Measurements from ENCODE around the gene EFNA3. TPM values are rescaled to one million over a fixed set of nuclear protein-coding genes. Genes with fewer than 3 reads are reported as not detected.

The EFNA3 gene
- total RNA-seq (1 to 10 TPM in 3 of 5 donors, under 1 TPM in 1, not detected in 1; 0.68 to 2.6 (median 2.3) TPM), total RNA-seq (0 to 1.4 (median 0.41) reads per million in 29 experiments)
- 1.9 TPM for total RNA-seq (2013)

GRCh38 chr1:155078469-155079209 is at the start of gene EFNA3:
Gene EFNA3, plus strand, starts transcription at chr1:155078837. Its CDS starts 105 bp downstream, at chr1:155078942.
- H3K27me3 Mint-ChIP-seq, result peaks cover 18 to 27% of the 10 kb centered on the region in 2 donors
- H3K4me1 Mint-ChIP-seq, result peaks cover 29 to 46% (median 42%) of the 10 kb centered on the region in 3 donors
- 5% methylated on average over 58 of the region's 59 CpGs for WGBS (ENCODE audit: insufficient coverage)
- Histone ChIP-seq H3K4me1 (ENCODE audit: control insufficient read depth in 1 of 2, extremely low read depth in 1 of 2, insufficient read depth in 2 of 2, low read length in 2 of 2) (peaks cover 64 to 71% of the 10 kb centered on the region in 2 experiments), H3K9me3 (no peaks in the 10 kb centered on the region), H3K27ac (ENCODE audit: low read length) (no peak within 1 kb of the TSS), H3K4me3 (ENCODE audit: control insufficient read depth in 1 of 2, extremely low read depth in 1 of 2, low read length in 1 of 2) (peak within 1 kb of the TSS; percentile 33 to 51), H3K27me3 (replicated peaks in 1 of 2; ENCODE audit: control insufficient read depth in 2 of 2, extremely low read depth in 1 of 2, insufficient read depth in 2 of 2, low read length in 1 of 2) (peaks cover 2 to 56% of the 10 kb centered on the region in 2 experiments), H3K36me3 (ENCODE audit: control insufficient read depth in 2 of 2, extremely low read depth in 1 of 2, insufficient read depth in 1 of 2, low read length in 1 of 2) (no peaks in the 10 kb centered on the region)
- CTCF ChIA-PET, result interaction anchor here in 1 of 2 donors (0.8 kb wide), 1 partner anchor 24 kb away, joined by 3 read pairs; no protein-coding TSS in a partner anchor
- ATAC-seq (replicated peaks in 1 of 4), result peak; percentile 51 to 57 (median 52)
- DNase-seq, result peak in 11 of 35 experiments; percentile 28 to 73 (median 47)
- peak within 1 kb of the TSS in 1 of 2 donors; percentile 10 for H3K27ac Mint-ChIP-seq
- H3K9me3 Mint-ChIP-seq, result no peaks in the 10 kb centered on the region
- H3K4me3 Mint-ChIP-seq, result peak within 1 kb of the TSS; percentile 73 to 85 (median 74)
- no peaks in the 10 kb centered on the region for H3K36me3 Mint-ChIP-seq
- POLR2A ChIA-PET, result interaction anchor here (0.5 kb wide), 2 partner anchors 67 to 453 kb away, joined by 4 to 6 read pairs; no protein-coding TSS in a partner anchor

DNA sequence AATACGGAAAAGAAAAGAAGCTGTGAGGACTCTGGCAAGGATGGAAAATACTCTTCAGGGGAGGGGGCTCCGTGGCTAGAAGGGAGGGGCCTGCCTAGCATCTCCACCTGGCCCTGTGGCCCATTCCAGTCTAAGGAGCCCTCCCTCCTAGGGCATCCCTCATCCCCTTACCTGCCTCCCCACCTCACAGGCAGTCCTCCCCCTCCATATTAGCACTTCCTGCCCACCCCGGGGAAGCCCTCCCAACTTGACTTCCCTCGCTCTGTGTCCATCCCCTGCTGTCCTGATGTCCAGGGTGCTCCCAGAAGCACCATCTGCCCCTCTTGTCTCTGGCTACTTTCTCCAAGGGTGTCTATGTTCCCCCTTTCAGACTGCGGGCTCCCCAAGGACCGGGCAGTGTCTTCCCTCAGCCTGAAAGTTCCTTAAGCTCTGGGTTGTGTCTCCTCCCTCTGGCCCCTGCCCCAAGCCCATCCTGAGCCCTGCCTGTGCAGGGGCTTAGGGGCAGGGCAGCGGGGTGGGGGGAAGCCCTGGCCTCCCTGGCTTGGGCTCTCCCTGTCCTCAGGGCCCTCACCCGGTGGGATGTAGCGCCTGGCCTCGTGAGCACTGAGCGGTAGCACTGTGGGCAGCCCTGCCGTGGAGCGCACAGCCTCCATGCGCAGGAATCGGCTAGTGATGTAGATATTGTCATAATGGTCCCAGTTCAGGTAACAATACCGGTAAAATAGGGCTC is 49.0 kb upstream of the EFNA3 start:
- H3K27me3 Mint-ChIP-seq, result peaks cover 0 to 1% of the 10 kb centered on the region in 2 donors
- no peaks in the 10 kb centered on the region for H3K9me3 Mint-ChIP-seq
- Histone ChIP-seq H3K4me3 (ENCODE audit: control insufficient read depth in 1 of 2, extremely low read depth in 1 of 2, low read length in 1 of 2) (no peak overlapping the region), H3K9me3 (no peaks in the 10 kb centered on the region), H3K4me1 (ENCODE audit: control insufficient read depth in 1 of 2, extremely low read depth in 1 of 2, insufficient read depth in 2 of 2, low read length in 2 of 2) (no peaks in the 10 kb centered on the region), H3K27ac (ENCODE audit: low read length) (no peak overlapping the region), H3K27me3 (replicated peaks in 1 of 2; ENCODE audit: control insufficient read depth in 2 of 2, extremely low read depth in 1 of 2, insufficient read depth in 2 of 2, low read length in 1 of 2) (peaks cover 0 to 18% of the 10 kb centered on the region in 2 experiments), H3K36me3 (ENCODE audit: control insufficient read depth in 2 of 2, extremely low read depth in 1 of 2, insufficient read depth in 1 of 2, low read length in 1 of 2) (no peaks in the 10 kb centered on the region)
- POLR2A ChIA-PET, result no interaction called here
- no peaks in the 10 kb centered on the region for H3K36me3 Mint-ChIP-seq
- no peak for ATAC-seq (replicated peaks in 1 of 4)
- CTCF ChIA-PET, result no interaction called here
- WGBS (ENCODE audit: insufficient coverage), result 84% methylated on average over 10 of the region's 16 CpGs
- DNase-seq, result no peak
- no peak overlapping the region for H3K4me3 Mint-ChIP-seq
- no peaks in the 10 kb centered on the region for H3K4me1 Mint-ChIP-seq
- H3K27ac Mint-ChIP-seq, result no peak overlapping the region

GRCh38 chr1:155030243-155030795 is 48.3 kb upstream of the EFNA3 start:
- H3K9me3 ChIP-seq, result no peaks in the 10 kb centered on the region
- peaks cover 0 to 18% of the 10 kb centered on the region in 2 experiments for H3K27me3 ChIP-seq (replicated peaks in 1 of 2; ENCODE audit: control insufficient read depth in 2 of 2, extremely low read depth in 1 of 2, insufficient read depth in 2 of 2, low read length in 1 of 2)
- whole genome bisulfite sequencing (ENCODE audit: insufficient coverage), result 80% methylated on average over 13 of the region's 15 CpGs
- H3K27ac ChIP-seq (ENCODE audit: low read length), result no peak overlapping the region
- no peaks in the 10 kb centered on the region for H3K4me1 Mint-ChIP-seq
- H3K9me3 Mint-ChIP-seq, result no peaks in the 10 kb centered on the region
- H3K4me1 ChIP-seq (ENCODE audit: control insufficient read depth in 1 of 2, extremely low read depth in 1 of 2, insufficient read depth in 2 of 2, low read length in 2 of 2), result no peaks in the 10 kb centered on the region
- H3K4me3 ChIP-seq (ENCODE audit: control insufficient read depth in 1 of 2, extremely low read depth in 1 of 2, low read length in 1 of 2), result no peak overlapping the region
- H3K4me3 Mint-ChIP-seq, result no peak overlapping the region
- no peak for ATAC-seq (replicated peaks in 1 of 4)
- no peaks in the 10 kb centered on the region for H3K36me3 ChIP-seq (ENCODE audit: control insufficient read depth in 2 of 2, extremely low read depth in 1 of 2, insufficient read depth in 1 of 2, low read length in 1 of 2)
- H3K27ac Mint-ChIP-seq, result no peak overlapping the region
- ChIA-PET POLR2A (no interaction called here), CTCF (no interaction called here)
- no peak for DNase-seq
- peaks cover 0 to 1% of the 10 kb centered on the region in 2 donors for H3K27me3 Mint-ChIP-seq
- H3K36me3 Mint-ChIP-seq, result no peaks in the 10 kb centered on the region

DNA sequence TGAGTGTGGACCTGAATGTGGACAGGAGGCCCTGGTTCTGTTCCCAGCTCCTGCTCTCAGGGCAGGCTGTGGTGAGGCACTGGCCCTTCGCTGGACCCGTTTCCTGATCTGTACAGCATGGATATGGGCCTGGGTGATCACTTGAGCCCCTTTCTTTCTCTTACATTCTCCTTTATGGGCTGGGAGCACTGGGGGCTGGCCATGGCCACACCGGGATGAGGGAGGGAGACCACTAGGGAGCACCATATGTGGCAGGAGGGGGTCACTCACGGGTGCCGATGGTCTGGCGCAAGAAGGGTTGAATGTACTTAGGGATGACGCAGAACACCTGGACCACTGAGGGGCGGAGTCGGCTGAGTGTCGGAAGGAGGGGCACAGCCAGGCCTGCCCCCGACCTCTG is 47.7 kb upstream of the EFNA3 start:
- CTCF ChIA-PET, result no interaction called here
- POLR2A ChIA-PET, result no interaction called here

GRCh38 chr1:155032886-155033285 is 45.8 kb upstream of the EFNA3 start:
- no peak overlapping the region for H3K27ac Mint-ChIP-seq
- H3K9me3 Mint-ChIP-seq, result no peaks in the 10 kb centered on the region
- WGBS (ENCODE audit: insufficient coverage), result 72% methylated on average over 10 of the region's 12 CpGs
- peaks cover 0 to 20% of the 10 kb centered on the region in 2 experiments for H3K27me3 ChIP-seq (replicated peaks in 1 of 2; ENCODE audit: control insufficient read depth in 2 of 2, extremely low read depth in 1 of 2, insufficient read depth in 2 of 2, low read length in 1 of 2)
- H3K4me1 ChIP-seq (ENCODE audit: control insufficient read depth in 1 of 2, extremely low read depth in 1 of 2, insufficient read depth in 2 of 2, low read length in 2 of 2), result no peaks in the 10 kb centered on the region
- H3K36me3 ChIP-seq (ENCODE audit: control insufficient read depth in 2 of 2, extremely low read depth in 1 of 2, insufficient read depth in 1 of 2, low read length in 1 of 2), result no peaks in the 10 kb centered on the region
- DNase-seq (no peak), ATAC-seq (replicated peaks in 1 of 4) (no peak)
- H3K36me3 Mint-ChIP-seq, result no peaks in the 10 kb centered on the region
- H3K9me3 ChIP-seq, result no peaks in the 10 kb centered on the region
- no peak overlapping the region for H3K4me3 ChIP-seq (ENCODE audit: control insufficient read depth in 1 of 2, extremely low read depth in 1 of 2, low read length in 1 of 2)
- no peak overlapping the region for H3K27ac ChIP-seq (ENCODE audit: low read length)
- peaks cover 0 to 1% of the 10 kb centered on the region in 2 donors for H3K27me3 Mint-ChIP-seq
- ChIA-PET CTCF (no interaction called here), POLR2A (no interaction called here)
- no peak overlapping the region for H3K4me3 Mint-ChIP-seq
- H3K4me1 Mint-ChIP-seq, result no peaks in the 10 kb centered on the region

More for the DNA sequence above, 47.7 kb upstream of the EFNA3 start:
- Histone ChIP-seq H3K4me3 (ENCODE audit: control insufficient read depth in 1 of 2, extremely low read depth in 1 of 2, low read length in 1 of 2) (no peak overlapping the region), H3K9me3 (no peaks in the 10 kb centered on the region), H3K27me3 (replicated peaks in 1 of 2; ENCODE audit: control insufficient read depth in 2 of 2, extremely low read depth in 1 of 2, insufficient read depth in 2 of 2, low read length in 1 of 2) (peaks cover 0 to 18% of the 10 kb centered on the region in 2 experiments), H3K27ac (ENCODE audit: low read length) (no peak overlapping the region), H3K4me1 (ENCODE audit: control insufficient read depth in 1 of 2, extremely low read depth in 1 of 2, insufficient read depth in 2 of 2, low read length in 2 of 2) (no peaks in the 10 kb centered on the region), H3K36me3 (ENCODE audit: control insufficient read depth in 2 of 2, extremely low read depth in 1 of 2, insufficient read depth in 1 of 2, low read length in 1 of 2) (no peaks in the 10 kb centered on the region)
- Mint-ChIP-seq H3K9me3 (no peaks in the 10 kb centered on the region), H3K36me3 (no peaks in the 10 kb centered on the region), H3K4me1 (no peaks in the 10 kb centered on the region), H3K4me3 (no peak overlapping the region), H3K27ac (no peak overlapping the region), H3K27me3 (peaks cover 0 to 1% of the 10 kb centered on the region in 2 donors)
- DNase-seq, result no peak
- ATAC-seq (replicated peaks in 1 of 4), result no peak
- WGBS (ENCODE audit: insufficient coverage), result 89% methylated on average over 6 of the region's 11 CpGs

GRCh38 chr1:155033524-155033923 is 45.1 kb upstream of the EFNA3 start, which contains the start of the genes DCST1 and DCST2:
Gene DCST1, plus strand, starts transcription at chr1:155033824. Its CDS starts 213 bp downstream, at chr1:155034037.
Gene DCST2, minus strand, starts transcription at chr1:155033781. Its CDS starts 80 bp downstream, at chr1:155033701.
- no peaks in the 10 kb centered on the region for H3K36me3 Mint-ChIP-seq
- no peaks in the 10 kb centered on the region for H3K36me3 ChIP-seq (ENCODE audit: control insufficient read depth in 2 of 2, extremely low read depth in 1 of 2, insufficient read depth in 1 of 2, low read length in 1 of 2)
- no peaks in the 10 kb centered on the region for H3K4me1 ChIP-seq (ENCODE audit: control insufficient read depth in 1 of 2, extremely low read depth in 1 of 2, insufficient read depth in 2 of 2, low read length in 2 of 2)
- no peak for ATAC-seq (replicated peaks in 1 of 4)
- H3K4me1 Mint-ChIP-seq, result no peaks in the 10 kb centered on the region
- no peak within 1 kb of the TSS for H3K27ac ChIP-seq (ENCODE audit: low read length)
- WGBS (ENCODE audit: insufficient coverage), result 75% methylated on average over 5 of the region's 9 CpGs
- no peaks in the 10 kb centered on the region for H3K9me3 Mint-ChIP-seq
- peaks cover 0 to 21% of the 10 kb centered on the region in 2 experiments for H3K27me3 ChIP-seq (replicated peaks in 1 of 2; ENCODE audit: control insufficient read depth in 2 of 2, extremely low read depth in 1 of 2, insufficient read depth in 2 of 2, low read length in 1 of 2)
- ChIA-PET POLR2A (no interaction called here), CTCF (no interaction called here)
- H3K27ac Mint-ChIP-seq, result no peak within 1 kb of the TSS
- H3K4me3 ChIP-seq (ENCODE audit: control insufficient read depth in 1 of 2, extremely low read depth in 1 of 2, low read length in 1 of 2), result no peak within 1 kb of the TSS
- H3K9me3 ChIP-seq, result no peaks in the 10 kb centered on the region
- no peak within 1 kb of the TSS for H3K4me3 Mint-ChIP-seq
- no peak for DNase-seq
- H3K27me3 Mint-ChIP-seq, result peaks cover 0 to 1% of the 10 kb centered on the region in 2 donors
